Mesothelial cell of epicardium (in vitro differentiated cells): ENCODE measurements around the gene PSTPIP2. TPM values are rescaled to one million over a fixed set of nuclear protein-coding genes. Genes with fewer than 3 reads are reported as not detected.

Experiments
- DNase-seq, 2 experiments: peaks; one replicate each; pipeline ENCODE4 v3.0.0; 2021; ENCODE audit warnings: low spot score in 2 of 2; ENCODE audit not compliant: unreplicated experiment in 2 of 2
- H3K27ac Mint-ChIP-seq: 2 replicates; pipeline ENCODE4 v1.8.0; 2021; ENCODE audit warnings: mixed read lengths
- H3K27me3 Mint-ChIP-seq: 2 replicates; pipeline ENCODE4 v1.8.0; 2021; ENCODE audit warnings: low read depth, mixed read lengths
- H3K36me3 Mint-ChIP-seq: 2 replicates; pipeline ENCODE4 v1.8.0; 2021; ENCODE audit warnings: mixed read lengths
- H3K4me1 Mint-ChIP-seq: 2 replicates; pipeline ENCODE4 v1.8.0; 2021; ENCODE audit warnings: mixed read lengths
- H3K4me3 Mint-ChIP-seq: 2 replicates; pipeline ENCODE4 v1.8.0; 2021; ENCODE audit warnings: mild to moderate bottlenecking, moderate library complexity, mixed read lengths
- H3K9me3 Mint-ChIP-seq: 2 replicates; pipeline ENCODE4 v1.8.0; 2021; ENCODE audit warnings: mixed read lengths
- total RNA-seq: library from RNA; stranded (reverse); gene quantifications from 3 replicates; pipeline ENCODE4 v1.2.1, GENCODE V29; 2021
- TF ChIP-seq, protein P1 (sequence below): fragments of 200-600 bp; sonication (generic); IDR thresholded peaks from one replicate; pipeline ENCODE4 v1.5.0; 2021; ENCODE audit warnings: antibody characterized with exemption; ENCODE audit not compliant: unreplicated experiment

Gene PSTPIP2
- total RNA-seq, 1 donor from 2014 or later = 10.6 TPM

DNA sequence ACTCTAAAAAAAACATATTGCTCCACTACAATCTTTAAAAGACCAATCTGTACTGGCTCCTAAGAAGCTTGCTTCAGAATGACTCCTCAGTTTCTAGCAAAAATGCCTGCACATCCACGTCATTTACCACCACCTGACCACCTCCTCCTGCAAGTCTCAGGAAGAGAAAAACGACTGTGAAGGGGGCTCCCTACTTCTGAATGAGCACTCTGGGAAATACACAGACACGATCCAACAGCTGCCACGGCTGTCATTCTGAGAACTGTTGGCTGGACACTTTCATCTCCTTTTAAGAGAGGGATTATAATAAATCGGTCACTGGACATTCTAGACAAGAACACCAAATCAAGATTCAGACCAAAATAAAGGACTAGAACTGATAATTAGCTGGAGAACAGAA is 126.4 kb downstream of the PSTPIP2 start:
- no peaks in the 10 kb centered on the region for H3K9me3 Mint-ChIP-seq
- H3K4me3 Mint-ChIP-seq = no peak overlapping the region
- TF ChIP-seq, protein P1, sequence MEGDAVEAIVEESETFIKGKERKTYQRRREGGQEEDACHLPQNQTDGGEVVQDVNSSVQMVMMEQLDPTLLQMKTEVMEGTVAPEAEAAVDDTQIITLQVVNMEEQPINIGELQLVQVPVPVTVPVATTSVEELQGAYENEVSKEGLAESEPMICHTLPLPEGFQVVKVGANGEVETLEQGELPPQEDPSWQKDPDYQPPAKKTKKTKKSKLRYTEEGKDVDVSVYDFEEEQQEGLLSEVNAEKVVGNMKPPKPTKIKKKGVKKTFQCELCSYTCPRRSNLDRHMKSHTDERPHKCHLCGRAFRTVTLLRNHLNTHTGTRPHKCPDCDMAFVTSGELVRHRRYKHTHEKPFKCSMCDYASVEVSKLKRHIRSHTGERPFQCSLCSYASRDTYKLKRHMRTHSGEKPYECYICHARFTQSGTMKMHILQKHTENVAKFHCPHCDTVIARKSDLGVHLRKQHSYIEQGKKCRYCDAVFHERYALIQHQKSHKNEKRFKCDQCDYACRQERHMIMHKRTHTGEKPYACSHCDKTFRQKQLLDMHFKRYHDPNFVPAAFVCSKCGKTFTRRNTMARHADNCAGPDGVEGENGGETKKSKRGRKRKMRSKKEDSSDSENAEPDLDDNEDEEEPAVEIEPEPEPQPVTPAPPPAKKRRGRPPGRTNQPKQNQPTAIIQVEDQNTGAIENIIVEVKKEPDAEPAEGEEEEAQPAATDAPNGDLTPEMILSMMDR = no peak
- H3K27me3 Mint-ChIP-seq = no peaks in the 10 kb centered on the region
- DNase-seq = no peak
- peaks cover 62% of the 10 kb centered on the region for H3K36me3 Mint-ChIP-seq
- no peak overlapping the region for H3K27ac Mint-ChIP-seq
- no peaks in the 10 kb centered on the region for H3K4me1 Mint-ChIP-seq

DNA sequence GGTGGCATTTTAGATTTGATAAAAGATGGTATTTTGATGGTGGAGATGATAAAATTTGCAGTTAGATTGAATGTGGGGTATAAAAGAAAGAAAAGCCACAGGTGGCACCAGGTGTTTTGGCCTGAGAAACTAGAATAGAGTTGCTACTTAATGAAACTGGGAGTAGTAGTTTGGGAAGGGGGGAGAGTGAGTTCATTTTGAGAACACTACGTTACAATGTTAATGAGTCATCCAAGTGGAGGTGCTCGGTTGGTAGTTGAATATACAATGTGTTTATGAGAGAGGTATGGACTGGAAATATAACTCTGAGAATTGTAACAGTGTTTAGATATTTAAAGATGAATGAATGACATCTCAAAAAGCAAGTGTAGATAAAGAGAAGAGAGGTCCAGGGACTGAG is 131.3 kb downstream of the PSTPIP2 start:
- Mint-ChIP-seq H3K27me3 (no peaks in the 10 kb centered on the region), H3K27ac (no peak overlapping the region), H3K4me1 (no peaks in the 10 kb centered on the region), H3K4me3 (no peak overlapping the region), H3K9me3 (no peaks in the 10 kb centered on the region), H3K36me3 (peaks cover 54% of the 10 kb centered on the region)
- no peak for DNase-seq
- TF ChIP-seq, protein P1 = no peak

DNA sequence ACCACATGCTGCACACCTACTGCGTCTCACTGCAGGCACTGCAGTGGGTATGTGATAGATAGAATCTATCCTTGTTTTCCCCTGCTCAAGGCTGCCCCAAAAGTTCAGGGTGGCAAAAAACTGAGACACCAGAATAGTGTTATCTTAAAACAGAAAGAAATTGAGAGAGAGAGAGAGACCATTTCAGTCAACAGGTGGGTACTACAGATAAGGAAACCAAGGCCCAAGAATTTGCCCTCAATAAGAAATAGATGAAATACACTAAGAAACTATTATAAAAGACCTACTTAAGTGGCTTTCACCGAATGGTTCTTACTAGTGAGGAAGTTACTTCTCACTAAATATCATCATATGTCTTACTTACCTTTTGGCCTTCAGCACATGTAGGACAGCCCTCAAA is 132.8 kb downstream of the PSTPIP2 start:
- no peak for DNase-seq
- Mint-ChIP-seq H3K27me3 (no peaks in the 10 kb centered on the region), H3K9me3 (no peaks in the 10 kb centered on the region), H3K36me3 (peaks cover 45% of the 10 kb centered on the region), H3K4me1 (no peaks in the 10 kb centered on the region), H3K27ac (no peak overlapping the region), H3K4me3 (no peak overlapping the region)
- TF ChIP-seq, protein P1 = no peak

GRCh38 chr18:45938488-45938935 is 133.5 kb downstream of the PSTPIP2 start:
- Mint-ChIP-seq H3K36me3 (peaks cover 40% of the 10 kb centered on the region), H3K9me3 (no peaks in the 10 kb centered on the region), H3K4me3 (no peak overlapping the region), H3K27me3 (no peaks in the 10 kb centered on the region), H3K4me1 (no peaks in the 10 kb centered on the region), H3K27ac (no peak overlapping the region)
- TF ChIP-seq, protein P1 = no peak
- DNase-seq = no peak

GRCh38 chr18:45935591-45936335 is 136.3 kb downstream of the PSTPIP2 start:
- TF ChIP-seq, protein P1 = no peak
- H3K4me1 Mint-ChIP-seq = no peaks in the 10 kb centered on the region
- H3K27ac Mint-ChIP-seq = no peak overlapping the region
- H3K9me3 Mint-ChIP-seq = no peaks in the 10 kb centered on the region
- no peaks in the 10 kb centered on the region for H3K27me3 Mint-ChIP-seq
- no peak overlapping the region for H3K4me3 Mint-ChIP-seq
- peaks cover 27% of the 10 kb centered on the region for H3K36me3 Mint-ChIP-seq
- no peak for DNase-seq

Other genes with a start within 250 kb of the PSTPIP2 start
- not detected in 3 replicates for gene SIGLEC15, start 246.6 kb downstream of the PSTPIP2 start, total RNA-seq
- gene EPG5, start 104.9 kb downstream of the PSTPIP2 start, total RNA-seq = 36.1 to 41.6 TPM (median 39.3 TPM) in 3 replicates
- 322 to 340 TPM (median 329 TPM) in 3 replicates for gene ATP5F1A, start 26.0 kb upstream of the PSTPIP2 start, total RNA-seq
- gene HAUS1, start 32.1 kb upstream of the PSTPIP2 start, total RNA-seq = 47.3 to 51.5 TPM (median 49.0 TPM) in 3 replicates